ENCODE measurements around the gene HOXB3. TPM values are rescaled to one million over a fixed set of nuclear protein-coding genes. Genes with fewer than 3 reads are reported as not detected.

The HOXB3 gene
- total RNA-seq, 4 donors from 2014 or later, result 0.97 to 14.1 (median 3.9) TPM

- intact Hi-C loops (cut with DNase I; ENCODE audit: low total_unique reads), result no loop called here
- DNase-seq (ENCODE audit: low spot score in 2 of 2), result no peak
- no peak overlapping the region for H3K4me3 ChIP-seq (ENCODE audit: low read depth, poor library complexity, severe bottlenecking)
- no peak for TF ChIP-seq POLR2A (IDR thresholded peaks at IDR 0.05)
- TF ChIP-seq CTCF (IDR thresholded peaks at IDR 0.05), result no peak
- WGBS, 2 donors, result 94 to 96% methylated on average over 3 of the region's 3 CpGs
Measured at GRCh38 chr17:48499248-48499647, 90.8 kb downstream of the HOXB3 start.

MicroRNAs within 50 kb of the gene (microRNA counts, 767-probe panel; counts per million panel counts)
- microRNA hsa-miR-10a-5p, result 358 to 7,572 counts per million in 2 donors

Small RNAs within 50 kb of the gene (microRNA-seq; reads per million reads assigned to microRNA genes)
- 10.2 to 22.1 reads per million in 2 donors for gene MIR196A1 (ENCODE audit: borderline number of aligned reads in 1 of 2, borderline replicate concordance in 2 of 2)

Other genes starting within 250 kb of the HOXB3 start
- 1 to 10 TPM in 1 of 4 donors, under 1 TPM in 1, not detected in 2; 0.99 to 1.2 TPM for gene SKAP1, start 160.0 kb downstream of the HOXB3 start, total RNA-seq
- gene HOXB1, start 59.2 kb downstream of the HOXB3 start, total RNA-seq, result under 1 TPM in 2 of 4 donors, not detected in 2; 0.19 to 0.52 TPM
- gene HOXB2, start 45.1 kb downstream of the HOXB3 start, total RNA-seq, result 10 to 100 TPM in 3 of 4 donors, 1 to 10 TPM in 1; 5.8 to 34.9 (median 20.9) TPM
- 1 to 10 TPM in 2 of 4 donors, under 1 TPM in 2; 0.42 to 2.9 (median 1.4) TPM for gene HOXB4, start 11.9 kb downstream of the HOXB3 start, total RNA-seq
- under 1 TPM in 2 of 4 donors, not detected in 2; 0.15 to 0.55 TPM for gene HOXB5, start 3.5 kb upstream of the HOXB3 start, total RNA-seq
- 1 to 10 TPM in 1 of 4 donors, under 1 TPM in 3; 0.27 to 4.6 (median 0.45) TPM for gene HOXB6, start 14.7 kb upstream of the HOXB3 start, total RNA-seq
- gene HOXB7, start 20.8 kb upstream of the HOXB3 start, total RNA-seq, result 10 to 100 TPM in 1 of 4 donors, 1 to 10 TPM in 3; 1.3 to 11.5 (median 5.3) TPM
- gene HOXB8, start 25.1 kb upstream of the HOXB3 start, total RNA-seq, result 1 to 10 TPM in 1 of 4 donors, not detected in 3; 1.4 TPM
- gene HOXB9, start 36.1 kb upstream of the HOXB3 start, total RNA-seq, result under 1 TPM in 2 of 4 donors, not detected in 2; 0.07 to 0.29 TPM
- not detected for gene PRAC1, start 132.3 kb upstream of the HOXB3 start, total RNA-seq
- not detected for gene PRAC2, start 132.9 kb upstream of the HOXB3 start, total RNA-seq
- gene HOXB13, start 138.5 kb upstream of the HOXB3 start, total RNA-seq, result under 1 TPM in 3 of 4 donors, not detected in 1; 0.07 to 0.84 (median 0.08) TPM
- gene TTLL6, start 227.0 kb upstream of the HOXB3 start, total RNA-seq, result not detected
- 100 to 1,000 TPM in 3 of 4 donors, 10 to 100 TPM in 1; 97.7 to 112 (median 106) TPM for gene CALCOCO2, start 240.8 kb upstream of the HOXB3 start, total RNA-seq